DND-41 (cell line): ENCODE data around the gene CSF3R.

Experiments used
- CTCF ChIP-seq: IDR thresholded peaks from 2 replicates; pipeline ENCODE4 v1.5.1; 2012; ENCODE audit warnings: borderline replicate concordance, low read length, moderate library complexity, mild to moderate bottlenecking; ENCODE audit not compliant: poor library complexity, severe bottlenecking; ENCODE audit errors: extremely low read depth
- EZH2 ChIP-seq: IDR thresholded peaks from 3 replicates; pipeline ENCODE4 v1.6.1; 2012; ENCODE audit warnings: borderline replicate concordance, low read depth, mild to moderate bottlenecking, moderate library complexity, low read length, inconsistent platforms; ENCODE audit not compliant: severe bottlenecking

- TF ChIP-seq CTCF (no peak), EZH2 (no peak)
These were observed 5.2 kb upstream of the CSF3R start for GRCh38 chr1:36487906-36488305.
